Kidney (tissue), 14 donors: Measurements from ENCODE around the gene EVC2. TPM values are rescaled to one million over a fixed set of nuclear protein-coding genes. Genes with fewer than 3 reads are reported as not detected.

Experiments used
- DNase-seq, 5 donors: peaks; one replicate each; pipeline ENCODE4 v3.0.0-alpha.2; 2013 to 2020
- FAIRE-seq: peaks from 2 replicates; lab custom pipeline; 2012; peaks lifted over from hg19 to GRCh38; lab: Jason Lieb, UNC
- H3K27ac ChIP-seq, 2 donors: one replicate each; pipeline ENCODE4 v1.7.0; 2013; ENCODE audit warnings: low read depth in 2 of 2, low read length in 2 of 2, inconsistent platforms in 1 of 2
- H3K27me3 ChIP-seq: one replicate; pipeline ENCODE4 v1.7.1; 2013; ENCODE audit warnings: low read length, inconsistent platforms; ENCODE audit not compliant: control insufficient read depth, insufficient read depth
- H3K36me3 ChIP-seq, 3 donors: one replicate each; pipeline versions ENCODE4 v1.7.0 to v1.7.1; 2013; ENCODE audit warnings: low read length in 3 of 3, control low read depth in 1 of 3, inconsistent platforms in 1 of 3; ENCODE audit not compliant: insufficient read depth in 3 of 3, control insufficient read depth in 2 of 3
- H3K4me1 ChIP-seq, 3 donors: one replicate each; pipeline versions ENCODE4 v1.7.0 to v1.7.1; 2013; ENCODE audit warnings: low read length in 3 of 3, inconsistent platforms in 1 of 3, low read depth in 1 of 3; ENCODE audit not compliant: control insufficient read depth in 2 of 3, insufficient read depth in 2 of 3
- H3K4me3 ChIP-seq, 3 donors: one replicate each; pipeline versions ENCODE4 v1.7.0 to v1.8.1; 2013; ENCODE audit warnings: low read length in 3 of 3, control low read depth in 1 of 3, inconsistent platforms in 1 of 3
- H3K9ac ChIP-seq, 3 donors: one replicate each; pipeline versions ENCODE4 v1.7.0 to v1.7.1; 2013; ENCODE audit warnings: low read length in 3 of 3, control low read depth in 1 of 3, inconsistent platforms in 1 of 3
- H3K9me3 ChIP-seq, 3 donors: one replicate each; pipeline versions ENCODE4 v1.7.0 to v1.7.1; 2013; ENCODE audit warnings: low read length in 3 of 3, control low read depth in 1 of 3, inconsistent platforms in 1 of 3; ENCODE audit not compliant: control insufficient read depth in 2 of 3, insufficient read depth in 1 of 3
- intact Hi-C: fragments of 100-400 bp; cut with DNase I; formaldehyde crosslinking; loops from one replicate; pipeline ENCODE4 v1.11.1; 2022
- polyA plus RNA-seq: library from polyadenylated mRNA; stranded (reverse); fragments of 350-450 nt; fragmentation: Illumina TruSeq; extraction: RNeasy Lipid Tissue Mini Kit (QIAGEN cat#74804); gene quantifications from one replicate; pipeline ENCODE4 v1.2.3, GENCODE V29; 2014; ENCODE audit warnings: low read depth, low replicate concordance; ENCODE audit not compliant: insufficient read depth
- total RNA-seq: library from RNA; stranded (reverse); fragmentation: NEBNext Ultra II Directional; extraction: Animal tissue kit (Norgen Biotek cat#: 25700); gene quantifications from one replicate; pipeline ENCODE4 v1.2.1, GENCODE V29; 2021
- TF ChIP-seq, protein P1 (sequence below): IDR thresholded peaks from 3 replicates; pipeline ENCODE4 v1.5.1; 2012; ENCODE audit warnings: mild to moderate bottlenecking, moderate library complexity, borderline replicate concordance; ENCODE audit not compliant: insufficient read depth; ENCODE audit errors: extremely low read depth
- donor health status: control.
- donor health status: control.
- donor health status: control.
- donor health status: control.
- donor health status: control.
- donor health status: DM: yes; HTN: yes; CAD: no.
- donor health status: Normal renal cell carcinoma (clear cell type).

Gene EVC2
- total and polyA plus RNA-seq, 2 donors from 2014 or later, result 1.6 to 8.7 TPM

DNA sequence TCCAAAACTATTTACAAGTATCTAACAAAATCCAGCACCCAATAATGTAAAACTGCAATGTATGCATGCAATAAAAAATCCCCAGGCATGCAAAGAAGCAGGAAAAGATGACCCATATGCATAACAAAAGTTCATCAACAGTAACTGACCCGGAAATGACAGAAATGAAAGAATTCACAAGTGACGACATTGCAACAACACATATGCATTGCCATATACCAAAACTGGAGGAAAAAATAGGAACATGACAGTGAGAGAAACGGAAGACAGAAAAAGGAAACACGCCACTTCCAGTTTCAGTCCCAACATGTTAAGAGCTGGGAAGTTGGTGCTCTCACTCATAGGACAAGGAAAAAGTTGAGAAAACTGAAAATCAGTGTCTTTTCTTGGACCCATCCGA, 154.6 kb downstream of the EVC2 start:
- TF ChIP-seq, protein P1, sequence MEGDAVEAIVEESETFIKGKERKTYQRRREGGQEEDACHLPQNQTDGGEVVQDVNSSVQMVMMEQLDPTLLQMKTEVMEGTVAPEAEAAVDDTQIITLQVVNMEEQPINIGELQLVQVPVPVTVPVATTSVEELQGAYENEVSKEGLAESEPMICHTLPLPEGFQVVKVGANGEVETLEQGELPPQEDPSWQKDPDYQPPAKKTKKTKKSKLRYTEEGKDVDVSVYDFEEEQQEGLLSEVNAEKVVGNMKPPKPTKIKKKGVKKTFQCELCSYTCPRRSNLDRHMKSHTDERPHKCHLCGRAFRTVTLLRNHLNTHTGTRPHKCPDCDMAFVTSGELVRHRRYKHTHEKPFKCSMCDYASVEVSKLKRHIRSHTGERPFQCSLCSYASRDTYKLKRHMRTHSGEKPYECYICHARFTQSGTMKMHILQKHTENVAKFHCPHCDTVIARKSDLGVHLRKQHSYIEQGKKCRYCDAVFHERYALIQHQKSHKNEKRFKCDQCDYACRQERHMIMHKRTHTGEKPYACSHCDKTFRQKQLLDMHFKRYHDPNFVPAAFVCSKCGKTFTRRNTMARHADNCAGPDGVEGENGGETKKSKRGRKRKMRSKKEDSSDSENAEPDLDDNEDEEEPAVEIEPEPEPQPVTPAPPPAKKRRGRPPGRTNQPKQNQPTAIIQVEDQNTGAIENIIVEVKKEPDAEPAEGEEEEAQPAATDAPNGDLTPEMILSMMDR, result no peak
- Histone ChIP-seq H3K36me3 (no peaks in the 10 kb centered on the region), H3K27ac (no peak overlapping the region), H3K9me3 (no peaks in the 10 kb centered on the region), H3K4me1 (no peaks in the 10 kb centered on the region), H3K4me3 (no peak overlapping the region), H3K9ac (no peak overlapping the region), H3K27me3 (no peaks in the 10 kb centered on the region)
- no peak for FAIRE-seq
- DNase-seq, result no peak
- intact Hi-C loops, result no loop called here

DNA sequence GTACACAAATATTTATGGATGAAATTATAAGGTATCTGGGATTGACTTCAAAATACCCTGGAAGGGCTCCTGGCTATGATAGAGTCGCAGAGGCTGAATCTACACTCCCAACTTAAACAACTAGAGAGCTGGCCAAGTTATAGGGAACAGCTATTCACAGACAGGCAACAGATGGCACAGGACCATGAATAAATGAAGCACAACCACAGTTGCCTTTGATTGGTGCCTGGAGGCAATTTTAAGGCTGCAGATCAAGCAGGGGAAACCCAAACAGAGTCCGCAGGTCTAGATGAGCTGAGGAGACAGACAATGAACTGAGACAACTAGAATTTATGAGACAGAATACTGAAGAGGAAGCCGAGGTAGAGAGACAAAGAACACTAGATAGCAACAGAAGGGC, 155.9 kb downstream of the EVC2 start:
- FAIRE-seq (no peak), DNase-seq (no peak)
- Histone ChIP-seq H3K27me3 (no peaks in the 10 kb centered on the region), H3K9ac (no peak overlapping the region), H3K27ac (no peak overlapping the region), H3K4me3 (no peak overlapping the region), H3K36me3 (no peaks in the 10 kb centered on the region), H3K9me3 (no peaks in the 10 kb centered on the region), H3K4me1 (no peaks in the 10 kb centered on the region)
- TF ChIP-seq, protein P1, result no peak
- intact Hi-C loops, result no loop called here

DNA sequence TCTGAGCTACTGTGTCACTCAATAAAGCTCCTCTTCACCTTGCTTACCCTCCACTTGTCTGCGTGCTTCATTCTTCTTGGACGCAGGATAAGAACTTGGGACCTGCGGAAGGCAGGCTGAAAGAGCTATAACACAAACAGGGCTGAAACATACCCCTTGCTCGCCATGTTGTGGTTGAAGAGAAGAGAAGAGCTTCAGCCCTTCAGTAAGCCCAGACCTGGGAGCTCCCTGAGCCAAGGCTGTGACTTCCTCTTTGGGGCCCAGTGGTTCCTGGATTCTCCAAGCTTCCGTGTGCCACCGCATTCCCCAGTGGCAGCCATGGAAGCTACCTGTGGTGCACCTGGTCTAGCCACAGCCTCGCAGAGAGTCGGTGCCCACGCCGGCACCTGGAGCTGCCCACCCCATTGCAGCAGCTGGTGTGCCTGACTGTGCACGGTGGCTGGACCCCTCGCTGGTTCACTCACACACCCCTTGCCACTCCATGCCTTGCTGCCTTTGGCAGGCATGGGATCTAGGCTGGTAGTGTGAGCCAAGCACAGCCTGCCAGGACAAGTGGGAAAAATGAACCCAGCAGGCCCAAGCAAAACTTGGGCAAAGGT, 160.6 kb downstream of the EVC2 start:
- Histone ChIP-seq H3K27me3 (no peaks in the 10 kb centered on the region), H3K4me3 (no peak overlapping the region), H3K4me1 (no peaks in the 10 kb centered on the region), H3K27ac (no peak overlapping the region), H3K9ac (no peak overlapping the region), H3K9me3 (no peaks in the 10 kb centered on the region), H3K36me3 (no peaks in the 10 kb centered on the region)
- DNase-seq (no peak), FAIRE-seq (no peak)
- TF ChIP-seq, protein P1, result no peak
- intact Hi-C loops, result no loop called here

DNA sequence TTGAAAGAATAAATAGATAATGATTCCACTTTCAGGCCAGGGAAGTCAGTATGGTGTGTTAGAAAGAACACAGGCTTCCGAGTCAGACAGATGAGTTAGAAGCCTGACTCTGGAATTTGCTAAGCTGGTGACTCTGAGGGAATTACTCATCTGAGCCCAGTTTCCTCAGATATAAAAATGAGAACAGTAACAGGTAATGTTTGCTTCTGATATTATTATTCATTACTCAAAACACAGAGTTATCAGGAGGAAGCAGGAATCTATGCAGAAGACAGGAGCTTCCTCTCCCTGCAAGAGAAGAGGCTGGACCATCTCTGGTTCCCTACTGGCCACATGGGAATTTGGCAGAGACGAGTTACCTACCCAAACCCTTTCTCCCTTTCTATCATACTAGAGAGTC, 163.1 kb downstream of the EVC2 start:
- intact Hi-C loops, result no loop called here
- TF ChIP-seq, protein P1, result no peak
- H3K4me3 ChIP-seq, result no peak overlapping the region
- H3K27me3 ChIP-seq, result no peaks in the 10 kb centered on the region
- H3K9me3 ChIP-seq, result no peaks in the 10 kb centered on the region
- H3K9ac ChIP-seq, result no peak overlapping the region
- FAIRE-seq (no peak), DNase-seq (no peak)
- H3K36me3 ChIP-seq, result no peaks in the 10 kb centered on the region
- H3K27ac ChIP-seq, result no peak overlapping the region
- no peaks in the 10 kb centered on the region for H3K4me1 ChIP-seq
